CMK (cell line): ENCODE data around the gene PSMD13.

ENCODE experiments used
- DNase-seq: peaks from one replicate; pipeline ENCODE4 v3.0.0-alpha.2; 2010; ENCODE audit warnings: low read depth

PSMD13 gene

DNA sequence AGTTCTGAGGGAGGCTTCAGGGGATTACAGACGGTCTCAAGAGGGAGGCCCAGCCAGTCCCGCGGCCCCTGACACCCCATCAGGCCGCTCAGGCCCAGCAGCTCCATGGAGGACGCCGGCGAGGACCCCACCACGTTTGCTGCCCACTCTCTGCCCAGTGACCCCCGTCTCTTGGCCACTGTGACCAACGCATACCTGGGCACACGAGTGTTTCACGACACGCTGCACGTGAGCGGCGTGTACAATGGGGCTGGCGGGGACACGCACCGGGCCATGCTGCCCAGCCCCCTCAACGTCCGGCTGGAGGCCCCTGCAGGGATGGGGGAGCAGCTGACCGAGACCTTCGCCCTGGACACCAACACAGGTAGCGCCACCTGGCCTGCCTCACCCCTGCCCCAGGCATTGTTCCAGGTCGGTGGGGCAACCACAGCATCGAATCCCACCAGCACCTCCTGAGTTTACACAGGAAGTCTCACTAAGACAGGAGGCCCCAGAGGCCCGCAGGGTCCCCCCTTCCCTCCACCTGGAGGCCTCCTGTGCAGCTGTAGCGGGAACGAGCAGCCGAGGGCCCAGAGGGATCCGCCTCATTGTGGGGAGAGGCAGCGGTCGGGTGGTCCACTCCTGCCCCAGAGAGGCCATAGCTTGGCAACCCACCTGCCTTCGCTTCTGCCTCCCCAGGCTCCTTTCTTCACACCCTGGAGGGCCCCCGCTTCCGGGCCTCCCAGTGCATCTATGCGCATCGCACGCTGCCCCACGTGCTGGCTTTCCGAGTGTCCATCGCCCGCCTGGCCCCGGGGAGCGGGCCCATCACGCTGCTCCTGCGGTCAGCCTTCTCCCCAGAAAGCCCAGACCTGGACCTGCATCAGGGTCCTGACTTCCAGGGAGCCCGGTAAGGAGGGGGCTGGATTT is 53.2 kb downstream of the PSMD13 start:
- no peak for DNase-seq

DNA sequence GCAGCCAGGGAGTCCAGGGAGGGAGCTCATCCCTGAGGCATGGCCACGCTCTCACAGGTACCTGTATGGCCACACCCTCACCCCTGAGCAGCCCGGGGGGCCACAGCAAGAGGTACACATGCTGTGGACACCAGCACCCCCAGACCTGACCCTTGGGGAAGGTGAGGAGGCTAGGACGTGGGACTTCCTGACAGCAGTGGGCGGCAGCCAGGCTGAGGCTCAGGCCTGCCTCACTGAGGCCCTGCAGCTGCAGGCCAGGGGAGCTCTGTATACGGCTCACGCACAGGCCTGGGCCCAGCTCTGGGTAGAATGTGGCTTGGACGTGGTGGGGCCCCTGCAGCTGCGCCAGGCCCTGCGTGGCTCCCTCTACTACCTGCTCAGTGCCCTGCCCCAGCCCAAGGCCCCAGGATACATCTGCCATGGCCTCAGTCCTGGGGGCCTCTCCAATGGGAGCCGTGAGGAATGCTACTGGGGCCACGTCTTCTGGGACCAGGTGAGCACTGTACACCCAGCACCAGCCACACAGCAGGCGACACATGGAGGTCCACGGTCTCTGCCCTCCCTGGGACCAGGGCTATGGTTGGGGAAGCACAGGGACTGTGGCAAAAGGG is 54.0 kb downstream of the PSMD13 start:
- no peak for DNase-seq

DNA sequence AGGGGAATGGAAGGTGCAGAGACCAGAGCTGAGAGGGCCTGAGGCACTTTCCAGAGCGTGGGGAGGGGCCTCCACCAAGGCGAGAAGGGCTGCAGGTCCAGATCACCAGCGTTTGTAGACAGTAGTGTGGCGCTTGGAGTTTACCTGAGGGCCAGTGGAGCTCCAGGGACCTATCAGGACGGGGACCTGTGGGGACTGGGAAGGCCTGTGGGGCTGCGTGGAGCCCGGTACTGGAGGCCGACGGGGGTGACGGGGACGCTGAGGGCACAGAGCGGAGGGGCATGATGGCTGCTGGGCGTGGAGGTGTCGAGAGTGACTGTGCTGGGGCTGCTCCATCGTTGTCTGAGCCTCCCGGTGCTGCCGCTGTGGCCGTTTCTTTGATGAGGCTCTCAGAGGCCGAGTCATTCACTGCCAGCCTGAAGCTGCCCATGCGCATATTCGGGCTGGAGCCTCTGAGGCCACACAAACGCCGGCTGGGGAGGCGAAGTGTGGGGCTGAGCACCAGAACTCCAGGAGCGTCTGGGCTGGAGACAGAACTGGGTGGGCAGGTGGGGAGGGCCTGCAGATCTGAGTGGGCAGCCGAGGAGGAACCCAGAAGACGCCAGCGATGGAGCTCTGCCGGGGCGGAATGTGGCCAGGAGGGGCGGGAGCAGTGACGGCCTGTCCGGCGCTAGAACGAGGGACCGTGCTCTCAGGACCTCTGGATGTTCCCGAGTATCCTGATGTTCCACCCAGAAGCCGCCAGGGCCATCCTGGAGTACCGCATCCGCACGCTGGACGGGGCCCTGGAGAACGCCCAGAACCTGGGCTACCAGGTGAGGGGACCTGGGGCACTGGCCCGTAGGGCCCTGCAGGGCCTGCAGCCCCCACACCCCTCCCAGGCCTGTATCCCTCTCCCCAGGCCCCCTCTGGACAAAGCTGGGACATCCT is 54.8 kb downstream of the PSMD13 start:
- DNase-seq: no peak

DNA sequence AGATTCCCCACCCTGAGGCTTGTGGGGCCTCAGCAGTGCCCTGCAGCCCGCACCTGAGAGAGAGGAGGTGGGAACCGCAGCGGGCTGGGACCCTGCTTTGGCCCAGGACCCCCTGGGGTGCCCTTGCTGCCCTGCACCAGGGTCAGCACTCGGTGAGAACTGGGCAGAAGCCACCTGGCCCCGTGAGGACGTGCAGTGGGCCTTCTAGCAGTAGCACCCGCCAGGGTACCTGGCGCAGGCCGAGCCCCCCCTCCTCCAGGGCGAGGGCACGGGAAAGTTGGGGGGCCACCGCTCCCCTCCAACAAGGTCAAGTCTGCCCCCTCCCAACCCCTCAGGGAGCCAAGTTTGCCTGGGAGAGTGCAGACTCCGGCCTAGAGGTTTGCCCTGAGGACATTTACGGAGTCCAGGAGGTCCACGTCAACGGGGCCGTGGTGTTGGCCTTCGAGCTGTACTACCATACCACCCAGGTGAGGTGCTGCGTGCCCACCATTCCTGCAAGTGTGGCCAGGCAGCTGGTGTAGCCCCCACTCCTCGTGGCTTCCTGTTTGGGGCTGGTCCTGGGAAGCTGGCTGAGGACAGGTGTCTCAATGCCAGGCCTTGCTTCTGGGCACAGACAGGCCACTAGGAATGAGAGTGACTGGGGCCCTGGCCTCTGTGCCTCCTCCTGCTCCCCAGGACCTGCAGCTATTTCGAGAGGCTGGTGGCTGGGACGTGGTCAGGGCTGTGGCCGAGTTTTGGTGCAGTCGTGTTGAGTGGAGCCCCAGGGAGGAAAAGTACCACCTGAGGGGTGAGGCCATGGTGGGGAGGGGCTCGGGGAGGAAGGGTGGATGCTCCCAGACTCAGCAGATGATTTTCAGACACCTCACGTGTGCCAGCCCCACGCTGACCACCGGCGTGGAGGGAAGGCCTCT is 55.7 kb downstream of the PSMD13 start:
- DNase-seq: no peak

DNA sequence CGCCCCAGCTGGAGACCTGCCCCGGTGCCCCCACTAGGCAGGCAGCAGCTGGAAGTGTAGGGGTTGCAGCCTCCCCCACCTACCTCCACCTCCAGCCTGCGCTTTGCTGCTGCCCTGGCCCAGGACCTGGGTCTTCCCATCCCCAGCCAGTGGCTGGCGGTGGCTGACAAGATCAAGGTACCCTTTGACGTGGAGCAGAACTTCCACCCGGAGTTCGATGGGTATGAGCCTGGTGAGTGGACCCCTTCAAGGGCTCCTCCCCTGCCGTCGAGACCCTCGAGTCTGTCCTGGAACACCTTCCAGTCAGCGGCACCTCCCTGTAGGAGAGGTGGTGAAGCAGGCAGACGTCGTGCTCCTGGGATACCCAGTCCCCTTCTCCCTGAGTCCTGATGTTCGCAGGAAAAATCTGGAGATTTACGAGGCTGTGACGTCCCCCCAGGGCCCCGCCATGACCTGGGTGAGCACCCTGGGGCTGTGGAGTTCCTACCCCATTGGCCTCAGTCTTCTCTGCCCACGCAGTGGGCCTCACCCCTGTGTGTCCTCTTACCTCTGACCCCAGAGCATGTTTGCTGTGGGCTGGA is 56.6 kb downstream of the PSMD13 start:
- DNase-seq: no peak

DNA sequence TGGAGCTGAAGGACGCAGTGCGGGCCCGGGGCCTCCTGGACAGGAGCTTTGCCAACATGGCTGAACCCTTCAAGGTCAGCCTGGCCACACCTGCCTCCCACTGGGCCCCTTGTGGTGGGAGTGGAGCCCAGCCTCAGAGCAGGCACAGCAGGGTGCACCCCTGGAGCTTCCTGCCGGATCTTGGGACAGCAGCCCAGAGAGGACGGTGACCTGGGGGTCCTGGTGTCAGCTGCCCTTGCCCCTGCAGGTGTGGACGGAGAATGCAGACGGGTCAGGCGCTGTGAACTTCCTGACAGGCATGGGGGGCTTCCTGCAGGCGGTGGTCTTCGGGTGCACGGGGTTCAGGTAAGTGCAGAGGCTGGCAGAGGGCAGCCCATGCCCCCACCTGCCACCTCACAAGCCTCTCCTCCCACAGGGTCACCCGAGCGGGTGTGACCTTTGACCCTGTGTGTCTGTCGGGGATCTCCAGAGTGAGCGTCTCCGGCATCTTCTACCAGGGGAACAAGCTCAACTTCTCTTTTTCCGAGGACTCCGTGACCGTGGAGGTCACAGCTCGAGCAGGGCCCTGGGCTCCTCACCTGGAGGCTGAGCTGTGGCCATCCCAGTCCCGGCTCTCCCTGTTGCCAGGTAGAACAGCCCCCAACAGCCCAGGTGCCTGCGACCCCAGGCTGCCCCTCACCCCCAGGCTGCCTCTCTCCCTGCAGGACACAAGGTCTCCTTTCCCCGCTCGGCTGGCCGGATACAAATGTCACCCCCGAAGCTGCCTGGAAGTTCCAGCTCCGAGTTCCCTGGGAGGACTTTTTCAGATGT is 57.3 kb downstream of the PSMD13 start:
- no peak for DNase-seq

DNA sequence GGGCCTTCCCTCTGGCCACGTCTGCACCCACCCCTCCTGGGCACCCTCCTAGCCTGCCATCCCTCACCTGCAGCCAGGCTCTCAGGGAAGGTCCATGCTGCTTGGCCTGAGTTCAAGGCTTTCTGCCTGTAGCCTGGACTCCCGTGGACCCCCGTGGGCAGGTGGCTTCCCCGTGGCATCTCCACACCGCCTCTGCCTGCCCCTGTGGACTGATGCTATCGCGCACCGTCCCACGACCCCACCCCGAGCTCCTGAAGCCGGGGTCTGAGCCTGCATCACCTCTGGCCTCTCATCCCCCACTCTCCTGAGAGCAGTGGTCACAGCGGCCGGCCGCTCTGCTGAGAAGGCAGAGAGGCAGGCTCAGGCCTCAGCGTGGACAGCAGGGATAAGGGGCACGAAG is 58.0 kb downstream of the PSMD13 start:
- no peak for DNase-seq

DNA sequence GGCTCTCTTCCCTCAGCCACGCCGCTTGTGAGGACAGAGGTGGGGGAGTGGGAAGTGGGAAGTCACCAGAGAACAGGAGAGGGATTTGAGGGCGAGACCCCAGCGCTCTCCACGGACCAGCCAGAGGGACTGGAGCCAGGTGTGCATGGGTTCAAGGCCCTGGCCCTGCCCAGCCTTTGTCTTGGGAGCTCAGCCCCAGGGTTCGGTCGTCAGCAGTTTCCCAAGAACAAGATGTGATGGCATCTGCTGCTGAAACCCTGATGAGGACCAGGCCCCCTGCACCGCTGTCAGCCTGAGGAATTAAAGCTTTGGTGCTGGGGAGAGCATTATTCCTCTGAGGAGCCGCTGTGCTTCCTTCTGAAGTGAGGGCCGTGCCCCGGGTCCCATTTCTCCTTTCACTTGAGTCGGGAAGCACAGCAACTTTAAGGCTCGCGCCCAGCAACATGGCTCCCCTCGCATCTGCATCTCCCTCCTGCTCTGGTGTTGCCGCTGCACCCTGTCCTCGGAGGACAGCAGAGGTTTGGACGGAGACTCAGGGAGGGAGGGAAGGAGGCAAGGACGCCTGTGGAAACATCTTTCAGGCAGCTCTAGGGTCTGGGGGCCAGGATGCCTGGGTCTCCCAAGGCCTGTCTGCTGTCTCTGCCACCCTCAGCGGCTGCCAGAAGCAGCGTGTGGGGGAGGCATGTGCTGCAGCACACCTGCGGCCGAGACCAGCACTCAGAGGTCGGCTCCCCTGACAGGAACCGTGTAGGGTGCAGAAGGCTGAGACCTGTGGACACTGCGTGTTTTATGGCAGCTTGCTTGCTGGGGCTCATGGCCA is 58.8 kb downstream of the PSMD13 start:
- no peak for DNase-seq

DNA sequence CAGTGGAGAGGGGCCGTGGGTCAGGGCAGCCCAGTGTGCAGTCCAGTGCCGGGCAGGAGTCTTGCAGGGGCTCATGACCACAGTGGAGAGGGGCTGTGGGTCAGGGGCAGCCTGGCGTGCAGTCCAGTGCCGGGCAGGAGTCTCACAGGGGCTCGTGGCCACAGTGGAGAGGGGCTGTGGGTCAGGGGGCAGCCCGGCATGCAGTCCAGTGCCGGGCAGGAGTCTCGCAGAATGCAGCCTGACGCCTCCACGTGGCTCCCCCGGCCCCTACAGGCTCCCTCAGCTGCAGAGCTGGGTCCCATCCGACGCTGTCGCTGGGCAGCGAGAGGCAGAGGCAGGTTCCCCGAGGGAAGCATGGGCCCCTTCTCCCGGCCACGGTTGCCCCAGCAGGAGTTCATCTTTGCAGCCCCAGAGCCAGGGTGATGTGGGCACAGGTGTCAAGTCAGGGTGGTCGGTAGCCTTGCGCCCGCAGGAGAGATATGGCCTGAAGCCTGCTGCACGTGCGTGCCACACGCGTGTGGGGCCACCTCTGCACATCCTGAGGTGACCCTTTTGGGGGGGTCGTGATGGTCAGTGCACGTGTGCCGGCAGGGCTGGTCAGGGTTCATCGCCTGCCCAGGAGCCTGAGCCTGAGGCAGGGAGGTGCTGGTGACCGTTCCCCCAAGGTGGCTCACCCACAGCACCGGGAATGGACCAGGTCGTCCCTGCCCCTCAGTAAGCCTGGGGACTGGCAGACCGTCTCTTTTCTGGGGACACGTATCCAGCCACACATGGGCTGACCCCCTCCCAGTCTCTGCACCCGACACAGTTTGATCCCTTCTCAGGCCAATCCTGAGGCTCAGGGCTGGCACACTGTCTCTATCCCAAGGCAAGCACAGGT is 59.6 kb downstream of the PSMD13 start:
- DNase-seq: no peak

DNA sequence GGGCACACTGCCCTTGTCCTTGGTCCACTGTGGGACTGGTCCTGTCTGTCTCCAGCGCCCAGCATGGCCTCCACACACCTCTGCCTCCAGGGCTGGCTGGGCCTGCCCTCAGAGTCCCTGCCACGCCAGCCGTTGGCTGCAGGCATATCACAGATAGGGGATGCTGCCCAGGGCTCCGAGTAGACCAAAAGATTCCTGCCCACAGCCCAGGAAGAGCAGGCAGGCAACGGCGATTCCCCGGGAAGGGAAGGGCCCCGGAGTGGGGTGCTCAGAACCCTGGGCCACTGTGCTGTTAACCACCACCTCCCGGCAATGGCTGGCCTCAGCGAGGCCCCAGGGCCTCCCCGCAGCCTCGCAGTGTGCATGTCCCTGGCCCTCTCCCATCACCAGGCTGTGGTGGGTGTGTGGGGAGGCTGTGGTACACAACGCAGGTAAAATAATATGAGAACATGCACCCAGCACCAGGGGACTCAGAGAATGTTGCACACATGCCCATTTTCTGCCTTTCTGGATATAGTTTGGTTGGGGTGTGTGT is 60.3 kb downstream of the PSMD13 start:
- no peak for DNase-seq

DNA sequence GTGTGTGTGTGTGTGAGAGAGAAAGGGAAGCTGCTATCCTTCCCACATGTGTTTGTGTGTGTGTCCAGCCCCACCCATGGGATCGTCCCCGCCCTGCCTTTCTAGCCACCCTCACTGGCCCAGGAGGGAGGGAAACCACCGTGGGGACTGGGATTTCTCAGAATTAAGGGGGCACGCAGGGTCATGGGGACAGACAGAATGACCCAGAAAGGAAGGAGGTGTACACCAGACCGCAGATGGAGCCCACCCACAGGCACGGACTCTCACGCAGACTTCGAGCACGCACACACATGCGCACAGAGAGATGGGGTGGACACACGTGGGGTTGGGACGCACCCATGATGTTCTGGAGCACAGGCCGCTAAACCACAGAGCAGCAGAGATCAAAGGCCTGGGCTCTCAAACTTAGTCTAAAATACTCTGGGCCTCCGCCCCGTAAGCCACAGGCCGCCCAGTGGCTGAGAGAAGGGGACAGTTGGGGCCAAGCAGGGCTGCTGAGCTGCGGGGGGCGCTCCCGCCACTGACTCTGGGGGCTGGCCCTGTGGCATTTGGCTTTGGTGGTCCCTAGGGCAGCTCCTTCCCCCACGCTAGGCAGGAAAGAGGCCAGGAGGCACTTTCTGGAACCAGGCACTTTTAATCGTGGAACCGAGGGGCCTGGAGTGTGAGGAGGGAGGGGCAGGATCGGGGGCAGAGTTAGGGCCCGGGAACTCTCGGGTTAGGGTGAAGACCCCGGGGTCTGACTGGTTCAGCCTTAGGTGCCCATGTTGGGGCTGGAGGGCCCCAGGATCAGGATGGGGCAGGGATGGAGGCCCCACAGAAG is 61.0 kb downstream of the PSMD13 start:
- peak; percentile 74 for DNase-seq

DNA sequence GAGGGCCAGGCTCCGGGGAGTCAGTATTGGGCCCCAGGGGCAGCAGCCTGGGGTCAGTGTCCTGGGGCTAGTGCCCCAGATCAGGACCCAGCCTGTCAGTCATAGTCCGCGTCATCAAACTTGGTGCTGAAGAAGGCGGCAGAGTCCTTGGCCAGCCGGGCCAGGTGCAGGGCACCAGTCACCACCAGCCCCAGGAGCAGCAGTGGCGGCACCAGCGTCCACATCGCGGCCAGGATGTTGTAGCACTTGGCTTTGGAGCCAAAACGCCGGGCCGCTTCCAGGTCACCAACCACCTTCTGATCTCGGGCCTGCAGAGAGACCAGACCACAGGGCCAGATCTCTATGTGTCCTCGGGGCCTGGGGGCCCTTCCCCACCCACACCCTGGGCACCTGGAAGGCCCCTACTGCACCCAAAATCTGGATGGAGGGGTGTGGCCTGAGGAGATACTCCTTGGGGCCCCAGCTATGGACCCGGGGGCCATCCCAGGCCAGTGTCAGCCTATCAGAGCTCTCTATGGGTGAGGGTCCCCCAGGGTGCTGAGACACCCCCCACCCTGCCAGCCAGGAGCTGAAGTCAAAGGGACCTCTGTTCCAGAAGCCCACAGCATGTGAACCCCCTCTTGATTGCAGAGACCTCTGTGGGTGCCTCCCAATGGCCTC is 61.8 kb downstream of the PSMD13 start:
- no peak for DNase-seq

DNA sequence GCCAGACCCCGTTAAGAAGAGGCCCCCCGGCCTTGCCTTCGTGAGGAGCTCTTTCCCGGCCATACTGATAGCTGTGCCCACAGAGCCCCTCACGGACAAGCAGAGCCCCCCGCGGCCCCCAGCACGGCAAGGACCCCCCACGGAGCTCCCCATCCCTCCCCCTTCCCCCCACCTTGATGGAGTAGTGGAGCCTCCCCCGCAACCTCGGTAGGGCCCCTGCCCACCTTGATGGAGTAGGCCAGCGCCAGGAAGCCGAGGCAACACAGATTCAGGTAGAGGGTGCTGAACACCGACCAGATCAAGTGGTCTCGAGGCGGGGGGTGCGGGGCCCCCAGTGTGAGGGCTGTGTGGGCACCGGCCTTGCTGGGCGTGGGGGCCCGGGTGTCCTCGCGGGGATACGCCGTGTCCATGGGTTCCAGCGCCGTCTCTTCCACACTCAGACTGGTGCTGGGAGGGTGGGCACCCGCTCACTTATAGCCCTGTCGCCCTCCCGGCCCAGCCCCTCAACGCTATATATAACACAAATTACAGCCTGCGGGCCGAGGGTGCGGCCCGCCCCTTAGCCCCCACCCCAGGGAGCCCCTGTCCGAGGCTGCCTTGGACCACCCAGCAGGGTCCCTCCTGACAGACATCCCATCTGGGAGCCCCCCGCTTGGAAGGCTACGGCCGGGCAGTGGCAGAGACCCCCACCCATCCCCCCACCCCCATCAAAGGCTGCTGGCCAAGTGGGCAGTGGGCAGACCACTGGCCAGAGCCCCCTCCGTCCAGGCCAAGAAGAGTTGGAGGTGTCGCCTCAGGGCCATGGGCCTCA is 62.5 kb downstream of the PSMD13 start, which contains the start of gene IFITM5:
IFITM5 (minus strand) TSS at position 446 of the 811 bp plus-strand sequence; CDS start at position 410, 36 bp downstream.
- no peak for DNase-seq

DNA sequence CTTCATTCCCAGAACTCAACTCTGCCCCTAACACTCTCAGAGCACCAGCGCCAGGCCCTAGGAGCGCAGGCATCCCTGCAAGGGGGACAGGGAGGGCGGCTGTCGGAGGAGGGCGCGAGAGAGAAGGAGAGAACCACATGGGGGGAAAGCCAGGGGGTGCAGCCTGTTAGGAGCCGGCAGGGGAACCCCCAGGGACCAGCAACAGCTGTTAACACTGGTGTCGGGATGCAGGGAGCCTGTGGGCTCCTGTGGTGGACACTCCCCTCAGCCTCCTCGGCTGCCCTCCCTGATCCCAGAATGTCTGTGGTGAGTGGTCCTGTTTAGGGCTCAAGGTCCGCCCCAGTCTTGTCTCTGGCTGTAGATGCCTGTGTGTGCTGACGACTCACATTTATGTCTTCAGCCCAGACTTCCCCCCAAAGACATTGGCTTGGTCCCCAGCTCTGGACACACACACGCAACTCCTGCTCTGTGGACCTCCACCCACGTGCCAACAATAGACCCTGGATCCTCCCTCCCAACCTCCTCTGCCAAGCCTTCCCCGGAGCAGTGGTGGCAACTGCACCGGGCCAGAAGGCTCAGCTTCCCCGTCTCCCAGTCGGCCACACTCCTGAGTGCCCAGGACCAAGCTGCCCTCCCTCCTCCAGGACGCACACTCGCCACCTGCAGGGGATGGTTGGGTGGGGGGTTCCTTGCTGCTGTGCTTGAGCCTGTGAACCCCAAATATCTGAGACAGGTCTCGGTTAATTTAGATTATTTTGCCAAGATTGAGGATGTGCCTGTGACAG is 63.4 kb downstream of the PSMD13 start:
- DNase-seq: no peak
